GM23338 (cell line): ENCODE results near the gene GBP7.

ENCODE experiments used
- CREB1 ChIP-seq: fragments of 250-450 bp; sonication (Bioruptor Pico); IDR thresholded peaks from 2 replicates; pipeline ENCODE4 v1.5.0; 2020; ENCODE audit warnings: low read depth, mild to moderate bottlenecking, moderate library complexity
- EZH2 ChIP-seq: fragments of 200-600 bp; sonication (generic); IDR thresholded peaks from one replicate; pipeline ENCODE4 v1.8.0; 2017; ENCODE audit warnings: antibody characterized with exemption, mild to moderate bottlenecking, low read depth; ENCODE audit not compliant: unreplicated experiment
- EZH2phosphoT487 ChIP-seq: fragments of 200-600 bp; sonication (generic); IDR thresholded peaks from one replicate; pipeline ENCODE4 v1.8.1; 2018; ENCODE audit warnings: antibody characterized with exemption; ENCODE audit not compliant: unreplicated experiment
- JUNB ChIP-seq: IDR thresholded peaks from one replicate; pipeline ENCODE4 v1.6.1; 2016; ENCODE audit warnings: antibody characterized with exemption; ENCODE audit not compliant: unreplicated experiment
- POLR2AphosphoS5 ChIP-seq: IDR thresholded peaks from 2 replicates; pipeline ENCODE4 v1.6.1; 2016; ENCODE audit warnings: antibody characterized with exemption, low read depth
- REST ChIP-seq: IDR thresholded peaks from one replicate; pipeline ENCODE4 v1.6.1; 2018; ENCODE audit warnings: antibody characterized with exemption; ENCODE audit not compliant: unreplicated experiment
- ZNF114 ChIP-seq: fragments of 250-450 bp; sonication (Bioruptor Pico); IDR thresholded peaks from 2 replicates; pipeline ENCODE4 v1.5.0; 2020; ENCODE audit warnings: mild to moderate bottlenecking, moderate library complexity
- TF ChIP-seq, protein P1 (sequence below), 2 experiments: fragments of 200-600 bp in 1 of 2; sonication (generic) in 1 of 2; conservative IDR thresholded peaks; 2 replicates each; pipeline versions ENCODE4 v1.5.1 to v1.6.1; 2016 to 2017; ENCODE audit warnings: antibody characterized with exemption in 2 of 2, low read depth in 2 of 2, mild to moderate bottlenecking in 2 of 2, moderate library complexity in 1 of 2
- TF ChIP-seq, protein P2 (sequence below): fragments of 250-450 bp; sonication (Bioruptor Pico); IDR thresholded peaks from 2 replicates; pipeline ENCODE4 v1.5.0; 2020; ENCODE audit warnings: mild to moderate bottlenecking, moderate library complexity

DNA sequence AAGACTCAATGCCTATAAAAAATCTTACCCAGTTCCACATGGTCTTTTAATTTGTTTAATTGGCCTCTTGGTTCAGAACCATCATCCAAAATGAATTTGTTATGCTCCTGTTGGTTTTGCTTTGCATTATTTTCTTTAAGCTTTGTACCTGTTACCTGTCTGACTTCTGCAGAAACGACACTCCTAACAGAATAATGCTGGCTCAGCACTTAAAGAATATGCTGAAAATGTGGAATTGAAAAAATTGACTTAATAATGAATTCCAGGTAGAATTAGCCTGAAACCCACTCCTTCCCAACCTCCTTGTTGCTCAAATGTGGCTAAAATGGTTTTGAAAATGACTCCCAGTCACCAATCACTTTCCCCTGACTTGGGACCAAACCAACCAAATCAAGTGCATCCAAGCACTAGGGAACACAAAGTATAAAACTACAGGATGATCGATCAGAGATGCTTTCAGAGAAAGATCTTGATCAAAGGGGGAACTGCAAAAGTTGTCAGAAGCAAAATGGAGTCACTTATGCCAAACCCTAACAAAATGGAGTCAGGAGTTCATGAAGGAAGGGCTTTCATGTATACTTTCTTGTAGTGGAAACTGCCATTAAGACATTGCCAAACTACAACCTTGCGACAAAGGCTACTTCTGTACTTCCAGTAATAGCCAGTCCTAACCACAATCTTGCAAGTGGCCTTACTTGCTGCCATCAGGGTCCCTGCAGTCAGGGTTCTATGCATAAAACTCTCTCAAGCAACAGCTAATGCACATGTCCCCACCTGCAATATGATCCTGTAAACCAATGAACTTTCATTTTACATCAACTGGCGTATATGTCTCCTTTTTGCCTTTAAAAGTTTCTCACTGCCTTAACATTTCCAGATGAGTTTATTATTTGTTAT is 5.4 kb downstream of the GBP7 start:
- TF ChIP-seq, protein P1, sequence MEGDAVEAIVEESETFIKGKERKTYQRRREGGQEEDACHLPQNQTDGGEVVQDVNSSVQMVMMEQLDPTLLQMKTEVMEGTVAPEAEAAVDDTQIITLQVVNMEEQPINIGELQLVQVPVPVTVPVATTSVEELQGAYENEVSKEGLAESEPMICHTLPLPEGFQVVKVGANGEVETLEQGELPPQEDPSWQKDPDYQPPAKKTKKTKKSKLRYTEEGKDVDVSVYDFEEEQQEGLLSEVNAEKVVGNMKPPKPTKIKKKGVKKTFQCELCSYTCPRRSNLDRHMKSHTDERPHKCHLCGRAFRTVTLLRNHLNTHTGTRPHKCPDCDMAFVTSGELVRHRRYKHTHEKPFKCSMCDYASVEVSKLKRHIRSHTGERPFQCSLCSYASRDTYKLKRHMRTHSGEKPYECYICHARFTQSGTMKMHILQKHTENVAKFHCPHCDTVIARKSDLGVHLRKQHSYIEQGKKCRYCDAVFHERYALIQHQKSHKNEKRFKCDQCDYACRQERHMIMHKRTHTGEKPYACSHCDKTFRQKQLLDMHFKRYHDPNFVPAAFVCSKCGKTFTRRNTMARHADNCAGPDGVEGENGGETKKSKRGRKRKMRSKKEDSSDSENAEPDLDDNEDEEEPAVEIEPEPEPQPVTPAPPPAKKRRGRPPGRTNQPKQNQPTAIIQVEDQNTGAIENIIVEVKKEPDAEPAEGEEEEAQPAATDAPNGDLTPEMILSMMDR (conservative IDR thresholded peaks at IDR 0.05; ENCODE audit: low read depth in 2 of 2): no peak
- TF ChIP-seq REST (no peak), POLR2AphosphoS5 (no peak), EZH2 (no peak), ZNF114 (no peak), EZH2phosphoT487 (no peak), JUNB (no peak), CREB1 (CRISPR knock-in tag) (no peak)
- TF ChIP-seq, protein P2, sequence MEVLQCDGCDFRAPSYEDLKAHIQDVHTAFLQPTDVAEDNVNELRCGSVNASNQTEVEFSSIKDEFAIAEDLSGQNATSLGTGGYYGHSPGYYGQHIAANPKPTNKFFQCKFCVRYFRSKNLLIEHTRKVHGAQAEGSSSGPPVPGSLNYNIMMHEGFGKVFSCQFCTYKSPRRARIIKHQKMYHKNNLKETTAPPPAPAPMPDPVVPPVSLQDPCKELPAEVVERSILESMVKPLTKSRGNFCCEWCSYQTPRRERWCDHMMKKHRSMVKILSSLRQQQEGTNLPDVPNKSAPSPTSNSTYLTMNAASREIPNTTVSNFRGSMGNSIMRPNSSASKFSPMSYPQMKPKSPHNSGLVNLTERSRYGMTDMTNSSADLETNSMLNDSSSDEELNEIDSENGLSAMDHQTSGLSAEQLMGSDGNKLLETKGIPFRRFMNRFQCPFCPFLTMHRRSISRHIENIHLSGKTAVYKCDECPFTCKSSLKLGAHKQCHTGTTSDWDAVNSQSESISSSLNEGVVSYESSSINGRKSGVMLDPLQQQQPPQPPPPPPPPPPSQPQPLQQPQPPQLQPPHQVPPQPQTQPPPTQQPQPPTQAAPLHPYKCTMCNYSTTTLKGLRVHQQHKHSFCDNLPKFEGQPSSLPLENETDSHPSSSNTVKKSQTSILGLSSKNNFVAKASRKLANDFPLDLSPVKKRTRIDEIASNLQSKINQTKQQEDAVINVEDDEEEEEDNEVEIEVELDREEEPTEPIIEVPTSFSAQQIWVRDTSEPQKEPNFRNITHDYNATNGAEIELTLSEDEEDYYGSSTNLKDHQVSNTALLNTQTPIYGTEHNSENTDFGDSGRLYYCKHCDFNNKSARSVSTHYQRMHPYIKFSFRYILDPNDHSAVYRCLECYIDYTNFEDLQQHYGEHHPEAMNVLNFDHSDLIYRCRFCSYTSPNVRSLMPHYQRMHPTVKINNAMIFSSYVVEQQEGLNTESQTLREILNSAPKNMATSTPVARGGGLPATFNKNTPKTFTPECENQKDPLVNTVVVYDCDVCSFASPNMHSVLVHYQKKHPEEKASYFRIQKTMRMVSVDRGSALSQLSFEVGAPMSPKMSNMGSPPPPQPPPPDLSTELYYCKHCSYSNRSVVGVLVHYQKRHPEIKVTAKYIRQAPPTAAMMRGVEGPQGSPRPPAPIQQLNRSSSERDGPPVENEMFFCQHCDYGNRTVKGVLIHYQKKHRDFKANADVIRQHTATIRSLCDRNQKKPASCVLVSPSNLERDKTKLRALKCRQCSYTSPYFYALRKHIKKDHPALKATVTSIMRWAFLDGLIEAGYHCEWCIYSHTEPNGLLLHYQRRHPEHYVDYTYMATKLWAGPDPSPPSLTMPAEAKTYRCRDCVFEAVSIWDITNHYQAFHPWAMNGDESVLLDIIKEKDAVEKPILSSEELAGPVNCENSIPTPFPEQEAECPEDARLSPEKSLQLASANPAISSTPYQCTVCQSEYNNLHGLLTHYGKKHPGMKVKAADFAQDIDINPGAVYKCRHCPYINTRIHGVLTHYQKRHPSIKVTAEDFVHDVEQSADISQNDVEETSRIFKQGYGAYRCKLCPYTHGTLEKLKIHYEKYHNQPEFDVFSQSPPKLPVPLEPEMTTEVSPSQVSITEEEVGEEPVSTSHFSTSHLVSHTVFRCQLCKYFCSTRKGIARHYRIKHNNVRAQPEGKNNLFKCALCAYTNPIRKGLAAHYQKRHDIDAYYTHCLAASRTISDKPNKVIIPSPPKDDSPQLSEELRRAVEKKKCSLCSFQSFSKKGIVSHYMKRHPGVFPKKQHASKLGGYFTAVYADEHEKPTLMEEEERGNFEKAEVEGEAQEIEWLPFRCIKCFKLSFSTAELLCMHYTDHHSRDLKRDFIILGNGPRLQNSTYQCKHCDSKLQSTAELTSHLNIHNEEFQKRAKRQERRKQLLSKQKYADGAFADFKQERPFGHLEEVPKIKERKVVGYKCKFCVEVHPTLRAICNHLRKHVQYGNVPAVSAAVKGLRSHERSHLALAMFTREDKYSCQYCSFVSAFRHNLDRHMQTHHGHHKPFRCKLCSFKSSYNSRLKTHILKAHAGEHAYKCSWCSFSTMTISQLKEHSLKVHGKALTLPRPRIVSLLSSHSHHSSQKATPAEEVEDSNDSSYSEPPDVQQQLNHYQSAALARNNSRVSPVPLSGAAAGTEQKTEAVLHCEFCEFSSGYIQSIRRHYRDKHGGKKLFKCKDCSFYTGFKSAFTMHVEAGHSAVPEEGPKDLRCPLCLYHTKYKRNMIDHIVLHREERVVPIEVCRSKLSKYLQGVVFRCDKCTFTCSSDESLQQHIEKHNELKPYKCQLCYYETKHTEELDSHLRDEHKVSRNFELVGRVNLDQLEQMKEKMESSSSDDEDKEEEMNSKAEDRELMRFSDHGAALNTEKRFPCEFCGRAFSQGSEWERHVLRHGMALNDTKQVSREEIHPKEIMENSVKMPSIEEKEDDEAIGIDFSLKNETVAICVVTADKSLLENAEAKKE (CRISPR knock-in tag): no peak
